ENCODE results near the gene MOB3A.

The MOB3A gene

DNA sequence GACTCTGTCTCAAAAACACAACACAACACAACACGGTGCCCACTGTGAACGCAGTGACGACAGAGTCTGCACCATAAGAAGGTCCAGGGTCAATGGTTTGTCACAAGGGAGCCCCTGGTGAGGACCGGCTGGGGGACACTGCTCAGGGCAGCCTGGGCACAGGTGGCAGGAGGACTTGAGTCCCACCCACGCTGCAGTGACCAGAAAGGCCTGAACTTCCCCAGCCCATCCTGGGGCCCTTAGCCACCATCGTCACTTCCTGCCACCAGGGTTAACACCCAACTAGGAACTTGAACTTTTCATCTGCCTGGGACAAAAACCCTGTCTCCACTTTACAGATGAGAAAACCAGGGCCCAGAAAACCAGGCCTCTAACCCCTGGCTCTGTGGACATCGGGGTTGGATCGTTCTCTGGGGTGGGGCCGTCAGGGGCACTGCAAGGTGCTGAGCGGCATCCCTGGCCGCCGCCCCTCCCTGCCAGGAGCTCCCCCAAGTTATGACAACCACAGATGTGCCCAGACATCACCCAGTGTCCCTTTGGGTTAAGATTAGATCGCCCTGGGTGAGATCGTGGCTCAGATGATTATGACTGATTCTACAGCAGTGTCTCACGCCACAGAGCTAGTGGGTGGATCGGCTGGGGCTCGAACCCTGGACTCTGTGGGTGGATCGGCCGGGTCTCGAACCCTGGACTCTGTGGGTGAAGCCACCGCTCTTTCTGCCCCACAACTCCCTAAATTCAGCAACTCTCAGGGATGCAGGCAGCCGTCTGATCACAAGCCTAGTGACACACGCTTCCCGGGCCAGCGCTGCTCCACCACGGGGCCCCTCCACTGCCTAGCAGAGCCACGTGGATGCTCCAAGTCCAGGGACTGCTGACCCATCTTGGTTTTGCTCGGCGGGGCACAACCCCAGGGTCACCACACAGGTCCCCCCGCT lies 14.0 kb downstream of the MOB3A start:
- no peak for DNase-seq (ENCODE audit: low read depth, low spot score)

DNA sequence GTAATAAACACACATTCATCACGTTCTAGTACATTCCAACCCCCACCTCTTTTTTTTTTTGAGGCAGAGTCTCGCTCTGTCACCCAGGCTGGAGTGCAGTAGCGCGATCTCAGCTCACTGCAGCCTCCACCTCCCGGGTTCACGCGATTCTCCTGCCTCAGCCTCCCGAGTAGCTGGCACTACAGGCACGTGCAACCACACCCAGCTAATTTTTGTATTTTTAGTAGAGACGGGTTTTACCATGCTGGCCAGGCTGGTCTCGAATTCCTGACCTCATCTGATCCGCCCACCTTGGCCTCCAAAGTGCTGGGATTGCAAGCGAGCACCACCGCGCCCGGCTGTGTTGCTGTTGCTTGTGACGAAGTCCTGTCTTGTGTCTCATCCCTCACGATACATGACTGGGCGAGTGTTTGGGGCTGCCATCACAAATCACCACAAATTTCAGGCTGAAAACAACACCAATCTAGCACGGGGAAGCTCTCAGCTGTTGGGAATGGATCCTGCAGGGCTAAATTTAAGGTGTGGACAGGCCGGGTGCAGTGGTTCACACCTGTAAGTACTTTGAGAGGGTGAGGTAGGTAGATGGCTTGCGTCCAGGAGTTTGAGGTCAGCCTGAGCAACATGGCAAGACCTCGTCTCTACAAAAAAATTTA lies 15.7 kb downstream of the MOB3A start:
- no peak for DNase-seq (ENCODE audit: low read depth, low spot score)

DNA sequence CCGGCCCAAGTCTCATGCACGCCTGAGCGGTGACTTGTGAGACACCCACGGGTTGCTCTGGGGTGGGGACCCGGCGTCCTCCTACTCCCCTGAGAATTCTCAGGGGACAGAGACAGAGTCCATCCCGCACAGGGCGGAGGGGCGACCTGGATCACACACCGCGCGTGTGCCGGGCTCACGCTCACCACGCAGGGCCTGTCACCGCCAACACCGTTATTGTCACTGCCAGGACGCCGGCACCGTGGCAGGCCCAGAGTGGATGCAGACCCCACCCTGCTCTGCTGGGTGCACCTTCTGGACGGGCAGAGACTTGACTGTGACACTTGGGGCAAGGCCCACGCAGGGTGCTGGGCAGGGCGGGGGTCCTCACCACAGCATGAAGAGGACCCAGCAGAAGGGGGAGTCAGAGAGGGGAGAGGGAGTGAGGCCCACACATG lies 16.2 kb downstream of the MOB3A start:
- DNase-seq (ENCODE audit: low read depth, low spot score): no peak

DNA sequence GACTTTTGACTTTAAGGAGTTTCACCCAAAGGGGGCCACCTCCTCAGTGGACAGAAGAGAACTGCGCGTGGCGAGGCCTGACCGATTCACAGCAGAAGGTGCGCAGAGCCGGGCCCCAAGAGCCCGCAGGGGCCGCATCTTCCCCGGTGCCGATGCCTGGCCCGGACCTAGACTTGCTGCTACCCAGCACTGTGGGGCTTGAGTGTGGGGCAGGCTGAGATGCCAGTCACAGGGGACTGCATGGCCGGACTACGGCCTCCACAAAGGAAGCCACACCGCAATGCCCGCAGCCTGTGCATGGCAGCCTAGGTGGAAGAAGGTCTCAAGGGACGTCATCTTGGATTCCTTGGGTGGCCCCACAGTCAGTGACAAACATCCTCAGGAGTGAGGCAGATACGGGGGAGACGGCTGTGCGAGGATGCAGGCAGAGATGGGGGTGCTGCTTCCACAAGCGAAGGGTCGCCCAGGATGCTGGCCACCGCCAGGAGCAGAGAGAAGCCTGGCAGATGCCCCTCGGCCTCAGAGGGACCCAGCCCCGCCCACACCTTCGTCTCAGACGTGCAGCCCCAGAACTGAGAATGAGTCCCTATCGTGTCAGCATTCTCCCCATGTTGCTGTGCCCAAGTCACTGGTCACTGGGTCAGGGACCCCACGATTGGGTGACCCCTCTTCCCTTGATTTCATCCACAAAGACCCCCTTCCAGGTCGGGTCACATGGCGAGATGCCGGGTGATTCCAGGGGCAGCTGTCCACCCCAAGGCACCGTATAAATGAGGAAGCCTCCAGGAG lies 16.9 kb downstream of the MOB3A start:
- no peak for DNase-seq (ENCODE audit: low read depth, low spot score)

DNA sequence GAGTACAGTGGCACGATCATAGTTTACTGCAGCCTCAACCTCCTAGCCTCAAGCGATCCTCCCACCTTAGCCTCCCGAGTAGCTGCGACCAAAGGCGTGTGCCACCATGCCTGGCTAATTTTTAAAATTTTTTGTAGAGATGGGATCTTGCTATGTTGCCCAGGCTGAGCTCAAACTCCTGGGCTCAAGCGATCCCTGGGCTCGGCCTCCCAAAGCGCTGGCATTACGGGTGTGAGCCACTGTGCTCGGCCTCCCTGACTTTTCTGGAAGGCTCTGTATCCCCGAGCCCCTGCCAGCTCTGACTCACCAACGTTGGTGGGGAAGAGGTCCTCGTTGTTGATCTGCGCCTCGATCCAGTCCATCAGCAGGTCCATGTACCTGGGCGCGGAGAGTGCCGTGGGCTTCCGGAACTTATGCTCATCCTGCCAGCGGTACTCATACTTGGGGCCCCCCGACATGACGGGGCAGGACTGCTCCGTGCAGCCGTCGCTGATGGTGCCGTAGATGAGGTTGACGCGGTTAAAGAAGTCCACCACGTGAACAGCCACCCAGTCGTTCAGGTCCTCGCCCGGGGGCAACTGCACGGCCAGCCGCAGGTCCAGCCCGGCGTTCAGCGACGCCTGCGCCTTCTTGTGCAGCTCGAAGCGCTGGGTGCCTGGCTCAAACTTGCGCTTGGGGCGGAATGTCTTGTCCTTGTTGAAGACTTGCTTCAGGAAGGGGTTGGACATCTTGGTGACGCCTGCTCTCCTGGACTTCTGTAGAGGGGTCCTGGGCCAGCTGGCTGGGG lies 18.1 kb downstream of the MOB3A start:
- DNase-seq (ENCODE audit: low read depth, low spot score): no peak

DNA sequence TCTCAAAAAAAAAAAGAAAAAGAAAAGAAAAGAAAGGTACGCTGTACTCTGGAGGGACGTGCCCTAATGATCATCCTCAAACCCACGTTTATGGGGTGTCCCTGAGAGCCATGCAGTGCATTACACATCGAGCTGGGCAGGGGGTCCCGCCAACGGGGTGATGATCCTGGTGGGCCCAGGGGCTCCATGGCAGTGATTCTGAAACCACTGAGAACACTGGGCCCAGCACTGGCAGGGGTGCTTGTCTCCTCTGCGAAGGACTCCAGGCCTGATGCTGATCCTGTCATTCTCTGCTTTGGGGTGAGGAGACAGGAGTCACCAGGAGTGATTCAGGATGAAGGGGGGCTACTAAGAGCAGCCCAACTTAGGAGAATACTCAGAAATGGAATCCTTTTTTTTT lies 18.7 kb downstream of the MOB3A start:
- no peak for DNase-seq (ENCODE audit: low read depth, low spot score)

DNA sequence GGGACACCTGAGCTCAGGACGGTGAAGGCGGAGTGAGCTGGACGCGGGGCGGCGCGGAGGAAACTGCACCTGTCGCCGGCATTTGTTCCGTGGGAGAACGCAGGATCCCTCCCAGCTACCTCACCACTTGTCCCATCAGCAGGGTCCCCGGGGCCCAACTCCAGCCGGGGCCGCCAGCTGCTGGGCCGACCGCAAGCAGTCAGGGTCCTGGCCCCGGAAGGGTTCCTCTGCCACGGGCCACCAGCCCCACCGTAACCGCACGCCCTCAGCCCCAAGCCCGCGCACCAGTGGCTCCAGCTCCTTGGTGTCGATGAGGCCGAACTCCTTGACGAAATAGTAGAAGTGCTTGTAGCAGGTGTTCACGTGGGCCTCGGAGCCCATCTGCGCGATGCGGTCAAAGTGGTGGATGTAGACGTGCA lies 19.6 kb downstream of the MOB3A start:
- no peak for DNase-seq (ENCODE audit: low read depth, low spot score)

DNA sequence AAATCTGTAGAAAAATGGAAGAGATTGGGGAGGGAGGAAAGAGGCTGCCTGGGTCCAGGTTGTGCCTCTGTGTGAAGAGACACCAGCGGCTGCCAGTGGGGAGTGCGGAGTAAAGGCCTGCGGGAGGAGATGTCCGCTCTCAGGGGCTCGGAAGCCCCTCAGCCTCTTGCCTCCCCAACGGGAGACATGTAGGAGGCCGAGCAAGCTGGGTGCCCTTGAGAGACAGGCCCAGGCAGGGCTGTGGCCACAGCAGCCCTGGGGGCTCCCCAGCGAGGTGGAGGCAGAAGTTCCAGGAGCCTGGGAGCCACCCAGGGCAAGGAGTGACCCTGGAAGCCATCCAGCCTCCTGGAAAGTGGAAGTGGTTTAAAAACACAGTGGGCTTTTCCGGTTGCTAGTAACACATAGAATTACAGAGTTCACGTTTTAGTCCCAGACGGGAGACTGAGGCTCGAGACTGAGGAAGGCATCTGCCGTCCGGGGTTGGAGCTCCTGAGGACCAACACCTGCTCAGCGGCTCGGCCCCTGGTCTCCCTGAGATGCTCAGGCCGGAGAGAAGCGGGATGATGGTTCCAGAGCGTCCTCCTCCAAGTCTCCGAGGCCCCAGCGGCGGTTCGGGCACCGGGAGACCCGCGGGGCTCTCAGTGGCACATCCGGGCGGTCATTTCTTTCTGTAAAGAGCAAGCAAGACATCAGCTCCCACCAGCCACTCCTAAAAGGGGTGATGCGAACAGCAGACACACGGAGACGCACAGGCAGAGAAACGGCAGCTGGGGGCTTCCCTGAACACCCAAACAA lies 23.2 kb downstream of the MOB3A start:
- no peak for DNase-seq (ENCODE audit: low read depth, low spot score)

DNA sequence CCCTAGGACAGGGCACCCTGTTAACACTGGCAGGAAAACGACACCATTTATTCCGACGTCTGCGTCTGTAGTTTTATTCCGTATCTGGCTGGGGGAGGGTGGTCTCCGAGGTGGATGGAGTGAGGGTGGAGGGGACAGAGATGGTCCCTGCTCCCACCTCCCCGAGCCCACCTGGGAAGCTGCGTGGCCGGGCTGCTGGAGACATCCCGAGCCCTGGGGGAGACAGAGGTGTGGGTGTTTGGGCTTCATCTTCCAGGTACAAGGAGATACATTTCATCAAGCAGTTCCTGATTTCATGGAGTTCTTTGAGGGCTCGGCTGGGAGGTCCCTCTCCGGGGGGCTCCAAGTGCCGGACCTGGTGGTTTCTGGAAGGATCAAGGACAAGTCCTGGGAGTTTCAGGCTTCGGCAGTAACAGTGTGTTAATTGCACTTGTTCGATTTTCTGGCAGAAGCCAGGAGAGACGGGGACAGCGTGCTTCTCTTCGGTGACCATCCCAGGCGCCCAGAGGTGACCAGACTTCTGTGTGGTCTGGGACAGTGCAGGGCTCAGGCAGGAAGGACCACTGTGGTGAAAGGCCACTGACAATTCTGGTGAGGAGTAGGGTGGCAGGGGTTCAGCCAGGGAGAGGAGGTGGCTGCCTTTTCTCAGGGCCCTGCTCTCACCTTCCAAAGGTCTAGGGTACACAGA lies 25.0 kb downstream of the MOB3A start:
- no peak for DNase-seq (ENCODE audit: low read depth, low spot score)

DNA sequence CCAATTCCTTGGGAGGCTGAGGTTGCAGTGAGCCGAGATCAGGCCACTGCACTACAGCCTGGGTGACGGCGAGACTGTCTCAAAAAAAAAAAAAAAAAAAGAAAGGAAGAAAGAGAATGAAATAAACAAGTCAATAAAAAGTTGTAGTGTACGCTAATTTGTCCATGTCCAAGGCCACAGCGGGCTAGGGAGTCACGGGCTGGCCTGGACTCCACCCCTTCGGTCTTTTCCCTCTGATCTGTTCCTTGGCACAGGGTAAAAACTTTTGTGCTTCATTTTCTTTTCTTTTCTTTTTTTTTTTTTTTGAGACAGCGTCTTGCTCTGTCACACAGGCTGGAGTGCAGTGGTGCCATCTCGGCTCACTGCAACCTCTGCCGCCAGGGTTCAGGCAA lies 25.7 kb downstream of the MOB3A start:
- DNase-seq (ENCODE audit: low read depth, low spot score): no peak

DNA sequence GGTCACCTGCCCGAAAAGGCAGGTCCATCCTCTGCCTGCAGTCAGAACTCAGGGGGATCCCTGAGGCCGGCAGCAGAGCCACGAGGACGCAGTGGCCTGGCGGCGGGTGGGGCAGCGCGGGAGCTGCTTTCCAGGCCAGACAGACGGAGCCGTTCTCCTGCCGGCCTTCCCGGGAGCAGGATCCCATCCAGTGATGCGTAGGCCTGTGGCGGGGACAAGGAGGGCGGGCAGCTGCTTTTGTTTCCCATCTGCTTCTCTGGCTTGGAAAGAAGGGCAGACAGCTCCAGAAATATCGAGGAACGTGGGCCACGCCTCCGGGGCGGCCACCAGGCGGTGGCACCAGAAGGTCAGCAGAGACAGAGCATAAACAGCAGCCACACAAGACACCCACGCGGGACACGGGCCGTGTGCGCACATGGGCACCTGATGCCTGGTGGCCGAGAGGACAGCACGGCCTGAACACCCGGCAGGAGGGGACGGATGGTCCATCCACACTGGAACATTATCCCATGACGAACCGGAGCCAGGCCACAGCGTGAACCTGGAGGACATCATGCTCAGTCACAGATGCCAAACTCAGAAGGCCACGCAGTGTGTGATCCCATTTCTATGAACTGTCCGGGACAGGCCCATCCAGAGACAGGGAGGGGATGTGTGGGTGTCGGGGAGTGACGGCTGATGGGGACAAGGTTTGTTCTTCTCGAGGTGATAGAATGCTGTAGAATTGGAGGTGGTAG lies 31.2 kb downstream of the MOB3A start:
- DNase-seq (ENCODE audit: low read depth, low spot score): no peak

DNA sequence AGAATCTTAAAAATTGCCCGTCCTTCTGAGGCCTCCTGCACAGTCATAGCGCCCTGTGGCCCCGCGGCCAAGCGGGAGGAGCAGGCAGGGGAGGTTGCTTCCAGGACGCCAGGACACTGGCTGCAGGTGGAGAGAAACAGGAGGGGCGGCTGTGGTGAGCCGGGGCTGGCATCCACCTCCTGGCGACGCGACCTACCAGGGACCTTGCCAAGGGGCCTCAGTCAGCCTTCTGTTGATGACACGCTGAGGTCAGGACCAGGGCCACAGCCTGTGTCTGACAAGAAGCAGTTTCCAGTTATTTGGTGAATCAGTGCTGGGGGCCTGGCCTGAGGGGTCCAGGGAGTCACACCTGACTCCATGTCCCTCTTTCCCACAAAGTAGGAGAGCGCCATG lies 31.7 kb downstream of the MOB3A start:
- DNase-seq (ENCODE audit: low read depth, low spot score): no peak

DNA sequence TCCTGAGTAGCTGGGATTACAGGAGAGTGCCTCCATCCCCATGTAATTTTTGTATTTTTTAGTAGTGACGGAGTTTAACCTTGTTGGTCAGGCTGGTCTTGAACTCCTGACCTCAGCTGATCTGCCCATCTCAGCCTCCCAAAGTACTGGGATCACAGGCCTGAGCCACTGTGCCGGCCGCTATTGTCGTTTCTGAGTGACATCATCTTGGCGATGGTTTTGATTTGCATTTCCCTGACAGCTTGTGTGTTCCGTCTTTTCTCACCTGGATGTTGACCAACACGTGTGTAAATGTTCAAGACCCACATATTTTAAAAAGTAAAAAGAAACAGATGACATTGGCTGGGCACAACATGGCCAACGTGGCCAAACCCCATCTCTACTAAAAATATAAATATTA lies 32.3 kb downstream of the MOB3A start:
- DNase-seq (ENCODE audit: low read depth, low spot score): no peak

DNA sequence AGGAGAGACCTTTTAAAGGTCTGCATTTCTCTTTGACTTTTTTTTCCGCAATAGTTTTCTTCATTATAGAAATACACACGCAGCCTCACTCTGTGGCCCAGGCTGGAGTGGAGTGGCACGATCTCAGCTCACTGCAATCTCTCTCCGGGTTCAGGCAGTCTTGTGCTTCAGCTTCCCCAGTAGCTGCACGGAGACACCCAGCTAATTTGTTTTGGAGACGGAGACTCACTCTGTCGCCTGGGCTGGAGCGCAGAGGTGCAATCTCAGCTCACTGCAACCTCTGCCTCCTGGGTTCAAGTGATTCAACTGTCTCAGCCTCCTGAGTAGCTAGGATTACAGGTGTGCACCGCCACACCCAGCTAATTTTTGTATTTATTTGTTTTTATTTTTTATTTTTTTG lies 33.4 kb downstream of the MOB3A start:
- no peak for DNase-seq (ENCODE audit: low read depth, low spot score)

DNA sequence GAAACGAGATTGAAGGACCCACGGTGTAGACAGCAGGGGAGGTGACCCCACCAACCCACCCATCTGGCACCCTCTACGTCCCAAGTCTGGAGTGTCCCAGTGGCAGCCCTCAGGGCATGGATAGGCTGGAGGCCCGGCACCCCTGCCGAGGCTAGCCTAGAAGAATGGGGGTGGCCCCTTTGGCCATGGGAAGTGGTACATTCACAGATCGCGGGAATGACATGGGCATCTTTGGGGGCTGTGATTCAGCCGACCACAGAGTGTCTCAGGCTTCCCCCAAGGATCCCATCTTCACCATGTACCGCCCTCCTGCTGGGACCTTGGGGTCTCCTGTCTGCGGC lies 33.8 kb downstream of the MOB3A start:
- DNase-seq (ENCODE audit: low read depth, low spot score): no peak

DNA sequence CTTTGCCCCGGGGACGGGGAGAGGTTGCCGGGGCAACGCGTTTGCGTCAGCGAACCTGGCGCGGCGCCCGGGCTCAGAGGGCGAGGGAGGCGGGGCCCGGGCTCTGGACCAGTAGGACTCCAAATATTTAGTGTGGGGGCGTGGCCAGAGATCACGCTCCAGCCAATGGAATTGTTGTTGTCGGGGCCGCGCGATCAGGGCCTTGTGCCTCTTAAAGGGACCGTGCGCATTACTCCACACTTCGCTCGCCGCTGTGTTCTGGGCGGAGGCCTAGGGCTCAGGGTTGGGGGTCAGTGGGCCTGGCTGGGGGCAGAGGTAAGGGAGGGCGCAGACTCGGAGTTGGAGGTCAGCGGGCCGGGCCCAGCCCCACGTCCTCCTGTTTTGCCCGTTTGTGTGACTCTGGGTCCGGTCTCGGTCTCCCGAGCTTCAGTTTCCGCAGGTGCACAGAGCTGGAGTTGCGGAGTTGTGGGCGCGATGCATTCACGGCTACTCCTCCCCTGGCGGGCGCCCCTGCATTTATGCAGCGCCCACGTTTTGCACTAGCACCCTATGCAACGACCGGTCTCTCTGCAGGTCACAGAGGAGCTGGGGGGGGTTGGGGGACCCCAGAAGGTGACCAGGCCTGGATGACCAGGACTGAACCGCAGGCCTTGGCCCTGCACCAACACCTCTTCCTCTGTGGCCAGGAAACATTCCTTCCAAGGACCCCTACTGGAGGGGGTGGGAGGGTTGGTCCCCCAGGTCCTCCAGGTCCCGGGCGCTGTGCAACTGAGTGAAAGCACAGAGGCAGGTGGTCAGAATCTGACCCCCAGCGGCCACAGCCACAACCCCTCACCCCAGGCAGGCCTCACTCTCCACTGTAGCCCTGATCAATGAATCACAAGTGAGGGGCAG lies 34.4 kb downstream of the MOB3A start:
- DNase-seq (ENCODE audit: low read depth, low spot score): peak; percentile 100

DNA sequence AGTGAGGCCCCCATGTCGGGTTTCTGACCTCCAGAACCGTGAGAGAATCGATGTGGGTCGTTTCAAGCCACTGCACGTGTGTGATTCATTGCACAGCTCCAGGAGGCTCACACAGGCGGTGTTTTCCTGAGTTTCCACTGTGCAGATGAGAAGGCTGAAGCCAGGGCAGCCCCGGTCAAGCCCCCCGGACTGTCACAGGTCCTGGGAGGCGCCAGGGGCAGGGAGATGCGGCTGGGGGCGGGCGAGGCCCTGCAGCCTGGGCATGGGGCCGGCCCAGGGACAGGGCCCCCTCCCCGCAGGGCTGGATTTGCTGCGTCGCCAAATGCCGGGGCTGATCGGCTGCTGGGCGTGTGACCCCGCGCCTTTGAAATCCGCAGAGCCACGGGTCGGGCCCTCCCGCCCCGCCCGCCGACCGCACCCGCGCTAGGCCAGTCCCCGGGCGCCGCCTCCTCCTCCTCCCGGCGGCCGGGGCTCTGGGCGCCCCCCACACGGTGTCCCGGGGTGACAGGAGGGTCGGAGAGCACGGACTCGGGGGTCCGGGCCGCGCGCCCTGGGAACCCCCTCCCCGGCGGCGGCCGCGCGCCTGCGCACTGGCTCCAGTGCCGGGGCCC lies 35.1 kb downstream of the MOB3A start:
- no peak for DNase-seq (ENCODE audit: low read depth, low spot score)
